Measurements from ENCODE around the gene KIF21A. TPM values are rescaled to one million over a fixed set of nuclear protein-coding genes. Genes with fewer than 3 reads are reported as not detected.
A peak's percentile ranks its signal among the peaks of the same experiment; 100 is the strongest.

The KIF21A gene
- polyA plus RNA-seq, 1 of the 3 experiments (the other 2 are of a cell fraction), result 3.6 TPM

DNA sequence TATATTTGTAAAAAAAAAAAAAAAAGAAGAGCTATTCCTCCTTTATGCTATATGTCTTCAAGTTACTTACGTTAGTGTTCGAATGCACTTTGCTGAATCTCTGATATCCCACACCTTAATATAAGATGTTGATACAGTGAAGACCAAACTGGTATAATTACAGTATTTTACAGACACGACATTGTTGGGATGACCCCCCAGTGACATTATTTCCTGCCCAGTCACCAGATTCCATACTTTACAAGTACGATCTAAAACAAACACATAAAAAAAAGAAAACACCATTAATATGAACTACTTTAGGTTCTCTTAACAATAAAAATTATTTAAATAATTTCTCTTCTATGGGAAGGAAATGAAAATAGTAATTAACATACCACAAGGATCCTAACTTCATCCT is 133.4 kb downstream of the KIF21A start:
- TF ChIP-seq, protein P1, sequence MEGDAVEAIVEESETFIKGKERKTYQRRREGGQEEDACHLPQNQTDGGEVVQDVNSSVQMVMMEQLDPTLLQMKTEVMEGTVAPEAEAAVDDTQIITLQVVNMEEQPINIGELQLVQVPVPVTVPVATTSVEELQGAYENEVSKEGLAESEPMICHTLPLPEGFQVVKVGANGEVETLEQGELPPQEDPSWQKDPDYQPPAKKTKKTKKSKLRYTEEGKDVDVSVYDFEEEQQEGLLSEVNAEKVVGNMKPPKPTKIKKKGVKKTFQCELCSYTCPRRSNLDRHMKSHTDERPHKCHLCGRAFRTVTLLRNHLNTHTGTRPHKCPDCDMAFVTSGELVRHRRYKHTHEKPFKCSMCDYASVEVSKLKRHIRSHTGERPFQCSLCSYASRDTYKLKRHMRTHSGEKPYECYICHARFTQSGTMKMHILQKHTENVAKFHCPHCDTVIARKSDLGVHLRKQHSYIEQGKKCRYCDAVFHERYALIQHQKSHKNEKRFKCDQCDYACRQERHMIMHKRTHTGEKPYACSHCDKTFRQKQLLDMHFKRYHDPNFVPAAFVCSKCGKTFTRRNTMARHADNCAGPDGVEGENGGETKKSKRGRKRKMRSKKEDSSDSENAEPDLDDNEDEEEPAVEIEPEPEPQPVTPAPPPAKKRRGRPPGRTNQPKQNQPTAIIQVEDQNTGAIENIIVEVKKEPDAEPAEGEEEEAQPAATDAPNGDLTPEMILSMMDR (IDR thresholded peaks at IDR 0.05), result no peak
- TF ChIP-seq NRF1 (IDR thresholded peaks at IDR 0.05; ENCODE audit: low read depth, low read length) (no peak), FOXM1 (IDR thresholded peaks at IDR 0.05; ENCODE audit: low read depth) (no peak), NFIC (IDR thresholded peaks at IDR 0.05; ENCODE audit: borderline replicate concordance) (no peak), ELF1 (IDR thresholded peaks at IDR 0.05) (no peak), GABPA (IDR thresholded peaks at IDR 0.05; ENCODE audit: low read depth) (no peak), MXI1 (IDR thresholded peaks at IDR 0.05; ENCODE audit: low read depth, low read length) (no peak), POLR2AphosphoS5 (IDR thresholded peaks at IDR 0.05; ENCODE audit: low read depth, low read length) (no peak), CHD2 (IDR thresholded peaks at IDR 0.05; ENCODE audit: low read length, partially characterized antibody) (no peak), MEF2A (IDR thresholded peaks at IDR 0.05; ENCODE audit: borderline replicate concordance, low read depth) (no peak)
- TF ChIP-seq, protein P2, sequence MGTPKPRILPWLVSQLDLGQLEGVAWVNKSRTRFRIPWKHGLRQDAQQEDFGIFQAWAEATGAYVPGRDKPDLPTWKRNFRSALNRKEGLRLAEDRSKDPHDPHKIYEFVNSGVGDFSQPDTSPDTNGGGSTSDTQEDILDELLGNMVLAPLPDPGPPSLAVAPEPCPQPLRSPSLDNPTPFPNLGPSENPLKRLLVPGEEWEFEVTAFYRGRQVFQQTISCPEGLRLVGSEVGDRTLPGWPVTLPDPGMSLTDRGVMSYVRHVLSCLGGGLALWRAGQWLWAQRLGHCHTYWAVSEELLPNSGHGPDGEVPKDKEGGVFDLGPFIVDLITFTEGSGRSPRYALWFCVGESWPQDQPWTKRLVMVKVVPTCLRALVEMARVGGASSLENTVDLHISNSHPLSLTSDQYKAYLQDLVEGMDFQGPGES (IDR thresholded peaks at IDR 0.05; ENCODE audit: low read depth, low read length), result no peak
- TF ChIP-seq, protein P3, sequence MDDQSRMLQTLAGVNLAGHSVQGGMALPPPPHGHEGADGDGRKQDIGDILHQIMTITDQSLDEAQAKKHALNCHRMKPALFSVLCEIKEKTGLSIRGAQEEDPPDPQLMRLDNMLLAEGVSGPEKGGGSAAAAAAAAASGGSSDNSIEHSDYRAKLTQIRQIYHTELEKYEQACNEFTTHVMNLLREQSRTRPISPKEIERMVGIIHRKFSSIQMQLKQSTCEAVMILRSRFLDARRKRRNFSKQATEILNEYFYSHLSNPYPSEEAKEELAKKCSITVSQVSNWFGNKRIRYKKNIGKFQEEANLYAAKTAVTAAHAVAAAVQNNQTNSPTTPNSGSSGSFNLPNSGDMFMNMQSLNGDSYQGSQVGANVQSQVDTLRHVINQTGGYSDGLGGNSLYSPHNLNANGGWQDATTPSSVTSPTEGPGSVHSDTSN (IDR thresholded peaks at IDR 0.05), result no peak
- no peaks in the 10 kb centered on the region for H3F3A ChIP-seq (replicated peaks; ENCODE audit: insufficient read depth)
- CTCF ChIA-PET, result interaction anchor here (0.7 to 1.5 kb wide), 2 partner anchors 9 kb away, joined by 3 to 8 read pairs; no protein-coding TSS in a partner anchor

DNA sequence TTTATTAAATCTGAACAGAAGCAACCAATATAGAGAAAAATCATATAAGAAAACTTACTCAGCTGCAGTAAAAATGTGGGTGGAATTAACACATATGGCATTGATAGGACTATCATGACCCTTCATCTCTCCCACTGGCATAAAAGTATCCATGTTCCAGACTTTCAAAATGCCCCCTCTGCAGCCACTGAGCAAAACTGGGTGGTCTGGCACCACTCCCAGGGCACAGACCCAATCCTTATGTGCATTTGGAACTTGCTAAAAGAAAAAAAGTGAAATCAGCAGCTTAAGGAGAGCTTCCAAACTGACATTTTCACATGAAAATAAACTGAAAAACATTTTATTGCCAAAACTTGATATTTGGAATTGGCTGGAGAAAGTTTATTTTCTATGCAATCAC is 141.5 kb downstream of the KIF21A start:
- H3K27me3 ChIP-seq (ENCODE audit: insufficient read depth), result no peaks in the 10 kb centered on the region
- no peaks in the 10 kb centered on the region for H3F3A ChIP-seq (replicated peaks; ENCODE audit: insufficient read depth)
- no peak overlapping the region for H3K4me3 ChIP-seq (ENCODE audit: low read depth in 2 of 2, low read length in 1 of 2)
- no peak overlapping the region for H3K4me2 ChIP-seq
- peak; percentile 38 for DNase-seq
- no peaks in the 10 kb centered on the region for H4K20me1 ChIP-seq (ENCODE audit: insufficient read depth)
- H2AFZ ChIP-seq (ENCODE audit: low read depth), result no peak overlapping the region
- H3K36me3 ChIP-seq (replicated peaks in 1 of 2; ENCODE audit: control insufficient read depth in 1 of 2, insufficient read depth in 2 of 2, low read length in 1 of 2), result peaks cover 11 to 39% of the 10 kb centered on the region in 2 experiments
- H3K27ac ChIP-seq (ENCODE audit: low read depth in 2 of 2, low read length in 1 of 2), result peak overlapping the region in 1 of 2 experiments; percentile 67; a peak in 2 of 4 replicates
- ChIA-PET CTCF (no interaction called here), POLR2A (no interaction called here)
- TF ChIP-seq MXI1 (IDR thresholded peaks at IDR 0.05; ENCODE audit: low read depth, low read length) (peak; percentile 35; the same call in 1 of the 2 replicates), RFX5 (IDR thresholded peaks at IDR 0.05; ENCODE audit: low read length) (0 out of 2 replicates have a peak, but pooled peaks have one; percentile 18), EP300 (IDR thresholded peaks at IDR 0.05; ENCODE audit: borderline replicate concordance in 1 of 2, low read depth in 1 of 2, low read length in 1 of 2) (peak in 1 of 2 experiments; percentile 33; a peak in 1 of 4 replicates), RCOR1 (IDR thresholded peaks at IDR 0.05; ENCODE audit: low read length) (peak; percentile 39; the same call in 1 of the 2 replicates), EZH2phosphoT487 (IDR thresholded peaks at IDR 0.05; ENCODE audit: borderline replicate concordance, low read depth) (no peak), NFIC (IDR thresholded peaks at IDR 0.05; ENCODE audit: borderline replicate concordance) (no peak), YY1 (IDR thresholded peaks at IDR 0.05; ENCODE audit: low read depth) (no peak), ELF1 (IDR thresholded peaks at IDR 0.05) (no peak), CHD2 (IDR thresholded peaks at IDR 0.05; ENCODE audit: low read length, partially characterized antibody) (peak; percentile 29)
- H3K9me3 ChIP-seq, result 0 out of 2 replicates have a peak, but pooled peaks cover 3% of the 10 kb centered on the region
- no peaks in the 10 kb centered on the region for H3K79me2 ChIP-seq (ENCODE audit: insufficient read depth)
- H3K4me1 ChIP-seq (ENCODE audit: control insufficient read depth in 1 of 2, insufficient read depth in 2 of 2, low read depth in 1 of 2, low read length in 1 of 2), result peaks cover 0 to 17% of the 10 kb centered on the region in 2 experiments; a peak in 2 of 4 replicates
- H3K9ac ChIP-seq, result no peak overlapping the region
- H3K9me2 ChIP-seq, result no peaks in the 10 kb centered on the region

More for the DNA sequence above, 133.4 kb downstream of the KIF21A start:
- no peak overlapping the region for H3K4me2 ChIP-seq
- DNase-seq, result no peak
- no peaks in the 10 kb centered on the region for H4K20me1 ChIP-seq (ENCODE audit: insufficient read depth)
- no peaks in the 10 kb centered on the region for H3K9me2 ChIP-seq
- no peaks in the 10 kb centered on the region for H3K9me3 ChIP-seq
- POLR2A ChIA-PET, result no interaction called here
- H3K9ac ChIP-seq, result no peak overlapping the region
- WGBS (ENCODE audit: low lambda C conversion rate), result 90% methylated on average over 4 of the region's 4 CpGs
- peaks cover 3 to 61% of the 10 kb centered on the region in 2 experiments for H3K36me3 ChIP-seq (replicated peaks in 1 of 2; ENCODE audit: control insufficient read depth in 1 of 2, insufficient read depth in 2 of 2, low read length in 1 of 2)
- no peak overlapping the region for H2AFZ ChIP-seq (ENCODE audit: low read depth)
- no peaks in the 10 kb centered on the region for H3K4me1 ChIP-seq (ENCODE audit: control insufficient read depth in 1 of 2, insufficient read depth in 2 of 2, low read depth in 1 of 2, low read length in 1 of 2)
- H3K79me2 ChIP-seq (ENCODE audit: insufficient read depth), result no peaks in the 10 kb centered on the region
- no peak overlapping the region for H3K27ac ChIP-seq (ENCODE audit: low read depth in 2 of 2, low read length in 1 of 2)
- H3K27me3 ChIP-seq (ENCODE audit: insufficient read depth), result no peaks in the 10 kb centered on the region
- H3K4me3 ChIP-seq (ENCODE audit: low read depth in 2 of 2, low read length in 1 of 2), result no peak overlapping the region

Data from SK-N-SH (cell line).